IMR-90 (cell line): ENCODE measurements around the gene OLFM4. TPM values are rescaled to one million over a fixed set of nuclear protein-coding genes. Genes with fewer than 3 reads are reported as not detected.

Experiments used
- ATAC-seq: fragments of 200-7000 bp; cut with Tn5 transposase; 2 replicates; pipeline ENCODE4 v1.9.1; 2020; ENCODE audit warnings: low read depth, mild to moderate bottlenecking, moderate library complexity
- BruUV-seq: library from RNA; stranded (reverse); fragments of 400-500 nt; replicated peaks from 2 replicates; lab custom pipeline; 2021; lab: Mats Ljungman, UMichigan
- CTCF ChIA-PET: fragments of 300-600 bp; formaldehyde crosslinking; extraction: SDS; loops from one replicate; lab custom pipeline; 2021; ENCODE audit warnings: antibody characterized with exemption; lab: Yijun Ruan, JAX
- POLR2A ChIA-PET: fragments of 300-600 bp; sonication (Branson Sonifier 250); formaldehyde crosslinking; loops from one replicate; lab custom pipeline; 2022; ENCODE audit warnings: antibody characterized with exemption; ENCODE audit not compliant: unreplicated experiment; lab: Charles Lee
- DNase-seq: peaks from one replicate; pipeline ENCODE4 v3.0.0; 2013
- H2AFZ ChIP-seq: replicated peaks from 2 replicates; pipeline ENCODE3; 2013; ENCODE audit warnings: low read length, mild to moderate bottlenecking; ENCODE audit not compliant: poor library complexity
- H2AK5ac ChIP-seq: 2 replicates; pipeline ENCODE4 v1.6.1; 2013; ENCODE audit warnings: low read depth, low read length, inconsistent platforms
- H2AK9ac ChIP-seq: replicated peaks from 2 replicates; pipeline ENCODE3; 2013; ENCODE audit warnings: mild to moderate bottlenecking, low read depth, low read length, moderate library complexity; ENCODE audit not compliant: poor library complexity
- H2BK120ac ChIP-seq: 2 replicates; pipeline ENCODE4 v1.6.1; 2013; ENCODE audit warnings: low read depth, low read length, inconsistent platforms
- H2BK15ac ChIP-seq: 3 replicates; pipeline ENCODE4 v1.6.1; 2013; ENCODE audit warnings: low read depth, low read length, inconsistent platforms
- H2BK20ac ChIP-seq: 2 replicates; pipeline ENCODE4 v1.6.1; 2013; ENCODE audit warnings: low read depth, mild to moderate bottlenecking, inconsistent platforms, low read length, moderate library complexity
- H2BK5ac ChIP-seq: 2 replicates; pipeline ENCODE4 v1.6.1; 2013; ENCODE audit warnings: mild to moderate bottlenecking, low read depth, low read length, inconsistent platforms; ENCODE audit not compliant: poor library complexity, severe bottlenecking
- H3K14ac ChIP-seq: replicated peaks from 2 replicates; pipeline ENCODE4 v1.6.1; 2013; ENCODE audit warnings: low read depth, low read length, inconsistent platforms
- H3K18ac ChIP-seq: 2 replicates; pipeline ENCODE4 v1.6.1; 2013; ENCODE audit warnings: low read depth, low read length, control low read depth
- H3K23ac ChIP-seq: 2 replicates; pipeline ENCODE4 v1.6.1; 2013; ENCODE audit warnings: low read depth, low read length, inconsistent platforms
- H3K27ac ChIP-seq: 2 replicates; pipeline ENCODE4 v1.5.1; 2013; ENCODE audit warnings: mild to moderate bottlenecking, control low read depth, low read length; ENCODE audit not compliant: insufficient read depth
- H3K27me3 ChIP-seq: 2 replicates; pipeline ENCODE4 v1.6.1; 2013; ENCODE audit warnings: low read length; ENCODE audit not compliant: control insufficient read depth, insufficient read depth
- H3K36me3 ChIP-seq: 2 replicates; pipeline ENCODE4 v1.6.1; 2013; ENCODE audit warnings: low read length, mixed read lengths; ENCODE audit not compliant: control insufficient read depth, insufficient read depth
- H3K4ac ChIP-seq: 2 replicates; pipeline ENCODE4 v1.6.1; 2013; ENCODE audit warnings: low read depth, low read length, inconsistent platforms
- H3K4me1 ChIP-seq: 2 replicates; pipeline ENCODE4 v1.6.1; 2013; ENCODE audit warnings: low read length, mixed read lengths; ENCODE audit not compliant: control insufficient read depth, insufficient read depth
- H3K4me2 ChIP-seq: 2 replicates; pipeline ENCODE4 v1.6.1; 2013; ENCODE audit warnings: low read depth, mild to moderate bottlenecking, control low read depth, low read length, moderate library complexity
- H3K4me3 ChIP-seq: 2 replicates; pipeline ENCODE4 v1.5.1; 2013; ENCODE audit warnings: low read depth, mild to moderate bottlenecking, control low read depth, low read length, moderate library complexity; ENCODE audit not compliant: insufficient read depth
- H3K56ac ChIP-seq: 2 replicates; pipeline ENCODE4 v1.6.1; 2013; ENCODE audit warnings: low read length, inconsistent platforms; ENCODE audit not compliant: insufficient read depth; ENCODE audit errors: extremely low read depth
- H3K79me1 ChIP-seq, 2 experiments: 2 replicates each; pipeline ENCODE4 v1.6.1; 2013; ENCODE audit warnings: low read length in 2 of 2, inconsistent platforms in 1 of 2, low read depth in 1 of 2
- H3K9ac ChIP-seq: 2 replicates; pipeline ENCODE4 v1.6.1; 2013; ENCODE audit warnings: low read depth, low read length, control low read depth
- H3K9me1 ChIP-seq: 2 replicates; pipeline ENCODE4 v1.6.1; 2013; ENCODE audit warnings: low read length, inconsistent platforms; ENCODE audit not compliant: insufficient read depth
- H3K9me3 ChIP-seq: 2 replicates; pipeline ENCODE4 v1.6.1; 2013; ENCODE audit warnings: low read length; ENCODE audit not compliant: control insufficient read depth, insufficient read depth
- H4K20me1 ChIP-seq: 2 replicates; pipeline ENCODE4 v1.6.1; 2013; ENCODE audit warnings: low read length, inconsistent platforms; ENCODE audit not compliant: insufficient read depth
- H4K5ac ChIP-seq: 2 replicates; pipeline ENCODE4 v1.6.1; 2013; ENCODE audit warnings: mild to moderate bottlenecking, low read depth, low read length, control low read depth
- H4K8ac ChIP-seq, 2 experiments: 2 replicates each; pipeline ENCODE4 v1.6.1; 2013; ENCODE audit warnings: low read depth in 2 of 2, low read length in 2 of 2, control low read depth in 1 of 2, inconsistent platforms in 1 of 2
- H4K91ac ChIP-seq: 2 replicates; pipeline ENCODE4 v1.6.1; 2013; ENCODE audit warnings: low read depth, low read length, inconsistent platforms; ENCODE audit not compliant: insufficient read depth
- BHLHE40 ChIP-seq: fragments of 150-350 bp; IDR thresholded peaks from 2 replicates; pipeline ENCODE4 v1.6.1; 2016; ENCODE audit warnings: mild to moderate bottlenecking, low read depth, low read length
- CEBPB ChIP-seq: IDR thresholded peaks from 2 replicates; pipeline ENCODE4 v1.6.1; 2012; ENCODE audit warnings: low read depth, low read length, improper control_type of control experiment
- CHD1 ChIP-seq: IDR thresholded peaks from 2 replicates; pipeline ENCODE4 v1.6.1; 2012; ENCODE audit warnings: low read depth, low read length, improper control_type of control experiment
- CTCF ChIP-seq: conservative IDR thresholded peaks from 2 replicates; pipeline ENCODE4 v1.5.1; 2012; ENCODE audit warnings: mild to moderate bottlenecking, low read depth, low read length, improper control_type of control experiment
- ELK1 ChIP-seq: fragments of 150-350 bp; IDR thresholded peaks from 2 replicates; pipeline ENCODE4 v1.6.1; 2016; ENCODE audit warnings: low read depth, mild to moderate bottlenecking, low read length, moderate library complexity, borderline replicate concordance
- FOS ChIP-seq: fragments of 150-350 bp; IDR thresholded peaks from 2 replicates; pipeline ENCODE4 v1.6.1; 2016; ENCODE audit warnings: low read depth, low read length
- MAFK ChIP-seq: IDR thresholded peaks from 2 replicates; pipeline ENCODE4 v1.6.1; 2012; ENCODE audit warnings: low read depth, low read length, improper control_type of control experiment
- POLR2A ChIP-seq: IDR thresholded peaks from 2 replicates; pipeline ENCODE4 v1.6.1; 2012; ENCODE audit warnings: mild to moderate bottlenecking, low read depth, low read length
- USF2 ChIP-seq: fragments of 150-350 bp; IDR thresholded peaks from 2 replicates; pipeline ENCODE4 v1.6.1; 2017; ENCODE audit warnings: mild to moderate bottlenecking, antibody characterized with exemption, low read length, low read depth
- WGBS, 2 experiments: methylation state at CpG; one replicate each; pipeline versions ENCODE4 v1.1.5 to v1.1.7; 2013; ENCODE audit warnings: missing lambda C conversion rate in 2 of 2; ENCODE audit not compliant: insufficient read length in 1 of 2; ENCODE audit errors: extremely low coverage in 2 of 2; 5-methylcytosine and 5-hydroxymethylcytosine counted together
- dilution Hi-C: fragments of 300-500 bp; cut with HindIII; formaldehyde crosslinking; loops from one replicate; pipeline ENCODE4 v1.14.3; 2018; ENCODE audit warnings: low sequenced_read_pairs; ENCODE audit not compliant: unreplicated experiment
- in situ Hi-C: fragments of 300-500 bp; cut with MboI; formaldehyde crosslinking; loops from 3 replicates; pipeline ENCODE4 v1.14.3; 2019; ENCODE audit warnings: low sequenced_read_pairs, inconsistent platforms, mixed read lengths
- intact Hi-C: fragments of 100-400 bp; cut with micrococcal nuclease; formaldehyde crosslinking; loops from 2 replicates; pipeline ENCODE4 v1.10.0; 2022
- polyA plus RNA-seq, 3 experiments: library from polyadenylated mRNA; depleted of rRNA; stranded (reverse); fragments of >200 nt; gene quantifications; 2 replicates each; pipeline ENCODE4 v1.2.3, GENCODE V29; 2012; ENCODE audit warnings: low replicate concordance in 1 of 3
- total RNA-seq: library from RNA; depleted of rRNA; stranded (reverse); fragments of >200 nt; gene quantifications from 2 replicates; pipeline ENCODE4 v1.2.3, GENCODE V29; 2012

The OLFM4 gene
- total and polyA plus RNA-seq, 2 of the 4 experiments (the other 2 are of a cell fraction), result not detected

GRCh38 chr13:52999093-52999696 is 29.4 kb upstream of the OLFM4 start:
- Histone ChIP-seq H2BK5ac (no peak overlapping the region), H3K14ac (no peak overlapping the region), H4K91ac (no peak overlapping the region), H3K9me3 (peaks cover 5% of the 10 kb centered on the region), H4K8ac (no peak overlapping the region), H2AK5ac (no peak overlapping the region), H3K4me1 (no peaks in the 10 kb centered on the region), H3K27ac (no peak overlapping the region), H2BK120ac (no peak overlapping the region), H3K9me1 (no peaks in the 10 kb centered on the region), H2AFZ (no peak overlapping the region), H2BK20ac (no peak overlapping the region), H3K4me3 (no peak overlapping the region), H3K23ac (no peak overlapping the region), H3K27me3 (no peaks in the 10 kb centered on the region), H4K5ac (no peak overlapping the region), H2AK9ac (no peak overlapping the region), H2BK15ac (no peak overlapping the region), H3K9ac (no peak overlapping the region), H3K56ac (no peak overlapping the region), H3K18ac (no peak overlapping the region), H4K20me1 (no peaks in the 10 kb centered on the region), H3K4ac (no peak overlapping the region), H3K79me1 (no peaks in the 10 kb centered on the region), H3K36me3 (no peaks in the 10 kb centered on the region), H3K4me2 (no peak overlapping the region)
- TF ChIP-seq ELK1 (no peak), MAFK (no peak), CTCF (no peak), FOS (no peak), CHD1 (no peak), BHLHE40 (no peak), POLR2A (no peak), CEBPB (no peak), USF2 (no peak)
- intact Hi-C loops, result no loop called here
- no TSS peak for BruUV-seq
- POLR2A ChIA-PET, result no interaction called here
- no peak for DNase-seq
- ATAC-seq, result no peak
- CTCF ChIA-PET, result interaction anchor here (0.6 kb wide), 1 partner anchor 153 kb away, joined by 3 read pairs; no protein-coding TSS in a partner anchor
- 31% methylated on average over 3 of the region's 4 CpGs; no CpG with 5 or more reads in 1 of the 2 experiments for WGBS, 2 experiments
- dilution Hi-C loops, result no loop called here
- in situ Hi-C loops, result no loop called here
